HepG2 (cell line): Measurements from ENCODE around the gene ARHGDIA. TPM values are rescaled to one million over a fixed set of nuclear protein-coding genes. Genes with fewer than 3 reads are reported as not detected.

ENCODE experiments used
- AFF4 ChIP-seq: sonication (generic); formaldehyde crosslinking; IDR thresholded peaks from 2 replicates; pipeline ENCODE4 v1.4.0; 2020; ENCODE audit warnings: missing genetic modification reagents
- ARID4A ChIP-seq: sonication (generic); formaldehyde crosslinking; IDR thresholded peaks from 2 replicates; pipeline ENCODE4 v1.5.0; 2020; ENCODE audit warnings: mild to moderate bottlenecking, missing genetic modification reagents, borderline replicate concordance
- FIP1L1 ChIP-seq: fragments of 200-400 bp; formaldehyde crosslinking; IDR thresholded peaks from 2 replicates; pipeline ENCODE4 v1.6.1; 2018; ENCODE audit warnings: low read depth, mild to moderate bottlenecking, low read length, moderate library complexity, borderline replicate concordance; ENCODE audit not compliant: insufficient read depth
- HOXA5 ChIP-seq: sonication (generic); formaldehyde crosslinking; IDR thresholded peaks from 2 replicates; pipeline ENCODE4 v1.4.0; 2020; ENCODE audit warnings: missing genetic modification reagents
- SNAPC4 ChIP-seq: sonication (generic); formaldehyde crosslinking; IDR thresholded peaks from 2 replicates; pipeline ENCODE4 v1.4.0; 2020; ENCODE audit warnings: mild to moderate bottlenecking, missing genetic modification reagents
- ZKSCAN1 ChIP-seq: fragments of 150-350 bp; IDR thresholded peaks from 2 replicates; pipeline ENCODE4 v1.6.1; 2014; ENCODE audit warnings: low read length
- ZNF142 ChIP-seq: sonication (generic); formaldehyde crosslinking; IDR thresholded peaks from 2 replicates; pipeline ENCODE4 v1.4.0; 2020; ENCODE audit warnings: missing genetic modification reagents
- ZNF253 ChIP-seq: sonication (generic); formaldehyde crosslinking; IDR thresholded peaks from 2 replicates; pipeline ENCODE4 v1.8.0; 2022; ENCODE audit warnings: mild to moderate bottlenecking, missing genetic modification reagents, borderline replicate concordance
- ZNF567 ChIP-seq: sonication (generic); formaldehyde crosslinking; IDR thresholded peaks from 2 replicates; pipeline ENCODE4 v1.8.1; 2023; ENCODE audit warnings: mild to moderate bottlenecking, missing genetic modification reagents, borderline replicate concordance
- polyA plus RNA-seq, 8 experiments: library from polyadenylated mRNA; depleted of rRNA in 3 of 8; stranded (reverse) in 7 of 8; unstranded in 1 of 8; fragments of >200 nt; fragmentation: Illumina TruSeq in 4 of 8; extraction: Trizol in 4 of 8; gene quantifications; 2 replicates each; pipeline versions ENCODE4 v1.2.1 to v1.2.3, GENCODE V29; 2011 to 2016; ENCODE audit warnings: low read depth in 4 of 8, missing spikeins in 1 of 8, mixed read lengths in 1 of 8; ENCODE audit not compliant: insufficient read depth in 1 of 8
- total RNA-seq, 5 experiments: library from RNA; depleted of rRNA; stranded (reverse); fragments of >200 nt; fragmentation: Illumina TruSeq; extraction: Trizol; gene quantifications; 2 replicates each; pipeline ENCODE4 v1.2.3, GENCODE V29; 2016; ENCODE audit warnings: low read depth in 1 of 5

Gene ARHGDIA
- total and polyA plus RNA-seq, 2 of the 13 experiments (the other 11 are each of a cell fraction or from before 2014, with no cell fraction given), result 40.0 to 64.0 TPM

- TF ChIP-seq SNAPC4 (CRISPR knock-in tag) (no peak), ZNF142 (no peak), ZNF253 (no peak), FIP1L1 (no peak), ZNF567 (0 out of 2 replicates have a peak, but pooled peaks have one; percentile 35), ARID4A (CRISPR knock-in tag) (no peak), ZKSCAN1 (no peak), HOXA5 (CRISPR knock-in tag) (no peak), AFF4 (no peak)
Observed at GRCh38 chr17:81863123-81863675, 7.9 kb downstream of the ARHGDIA start (continued).
